SK-N-SH treated with all-trans-retinoic acid at 6 μM for 48 hours (cell line): ENCODE data around the gene LDB2.

Experiments used
- ESRRG ChIP-seq: fragments of 250-450 bp; sonication (Bioruptor Pico); IDR thresholded peaks from 2 replicates; pipeline ENCODE4 v1.6.1; 2021; ENCODE audit warnings: mild to moderate bottlenecking
- OSR1 ChIP-seq: fragments of 250-450 bp; sonication (Bioruptor Pico); IDR thresholded peaks from 2 replicates; pipeline ENCODE4 v1.8.0; 2022; ENCODE audit warnings: moderate library complexity, mild to moderate bottlenecking, inconsistent platforms
- TCF4 ChIP-seq: fragments of 250-450 bp; sonication (Bioruptor Pico); IDR thresholded peaks from 2 replicates; pipeline ENCODE4 v1.8.0; 2021; ENCODE audit warnings: mild to moderate bottlenecking, moderate library complexity, borderline replicate concordance
- ZNF565 ChIP-seq: fragments of 450-650 bp; formaldehyde crosslinking; conservative IDR thresholded peaks from 2 replicates; pipeline ENCODE4 v1.5.0; 2020; ENCODE audit warnings: low read depth, mild to moderate bottlenecking, moderate library complexity
- TF ChIP-seq, protein P1 (sequence below): fragments of 250-450 bp; sonication (Bioruptor Pico); IDR thresholded peaks from 2 replicates; pipeline ENCODE4 v1.8.0; 2021; ENCODE audit warnings: low read depth, mild to moderate bottlenecking, moderate library complexity, borderline replicate concordance
- TF ChIP-seq, protein P2 (sequence below): fragments of 250-450 bp; sonication (Bioruptor Pico); IDR thresholded peaks from 2 replicates; pipeline ENCODE4 v1.5.0; 2020; ENCODE audit warnings: mild to moderate bottlenecking, moderate library complexity

DNA sequence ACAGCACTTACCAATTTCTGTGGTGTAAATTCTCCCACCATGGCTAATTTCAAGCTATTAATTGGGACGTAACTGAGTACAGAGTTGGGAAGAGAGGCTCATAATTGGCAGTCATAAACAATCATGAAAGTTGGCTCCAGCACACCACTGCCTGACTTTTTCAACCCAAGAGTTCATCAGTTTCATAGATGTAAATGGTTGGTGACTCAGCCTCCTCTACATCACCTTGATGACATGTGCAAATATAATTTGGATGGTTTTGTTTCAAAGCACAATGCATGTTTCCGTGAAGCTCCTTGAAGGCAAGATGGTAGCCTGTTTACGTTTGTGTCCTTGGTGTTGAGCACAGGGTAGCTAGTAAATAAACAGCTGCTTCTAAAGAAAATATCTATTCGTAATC is 235.1 kb downstream of the LDB2 start:
- TF ChIP-seq OSR1 (CRISPR knock-in tag) (no peak), ESRRG (CRISPR knock-in tag) (no peak), TCF4 (CRISPR knock-in tag) (no peak), ZNF565 (no peak)
- TF ChIP-seq, protein P1, sequence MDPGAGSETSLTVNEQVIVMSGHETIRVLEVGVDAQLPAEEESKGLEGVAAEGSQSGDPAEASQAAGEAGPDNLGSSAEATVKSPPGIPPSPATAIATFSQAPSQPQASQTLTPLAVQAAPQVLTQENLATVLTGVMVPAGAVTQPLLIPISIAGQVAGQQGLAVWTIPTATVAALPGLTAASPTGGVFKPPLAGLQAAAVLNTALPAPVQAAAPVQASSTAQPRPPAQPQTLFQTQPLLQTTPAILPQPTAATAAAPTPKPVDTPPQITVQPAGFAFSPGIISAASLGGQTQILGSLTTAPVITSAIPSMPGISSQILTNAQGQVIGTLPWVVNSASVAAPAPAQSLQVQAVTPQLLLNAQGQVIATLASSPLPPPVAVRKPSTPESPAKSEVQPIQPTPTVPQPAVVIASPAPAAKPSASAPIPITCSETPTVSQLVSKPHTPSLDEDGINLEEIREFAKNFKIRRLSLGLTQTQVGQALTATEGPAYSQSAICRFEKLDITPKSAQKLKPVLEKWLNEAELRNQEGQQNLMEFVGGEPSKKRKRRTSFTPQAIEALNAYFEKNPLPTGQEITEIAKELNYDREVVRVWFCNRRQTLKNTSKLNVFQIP (CRISPR knock-in tag), result no peak
- TF ChIP-seq, protein P2, sequence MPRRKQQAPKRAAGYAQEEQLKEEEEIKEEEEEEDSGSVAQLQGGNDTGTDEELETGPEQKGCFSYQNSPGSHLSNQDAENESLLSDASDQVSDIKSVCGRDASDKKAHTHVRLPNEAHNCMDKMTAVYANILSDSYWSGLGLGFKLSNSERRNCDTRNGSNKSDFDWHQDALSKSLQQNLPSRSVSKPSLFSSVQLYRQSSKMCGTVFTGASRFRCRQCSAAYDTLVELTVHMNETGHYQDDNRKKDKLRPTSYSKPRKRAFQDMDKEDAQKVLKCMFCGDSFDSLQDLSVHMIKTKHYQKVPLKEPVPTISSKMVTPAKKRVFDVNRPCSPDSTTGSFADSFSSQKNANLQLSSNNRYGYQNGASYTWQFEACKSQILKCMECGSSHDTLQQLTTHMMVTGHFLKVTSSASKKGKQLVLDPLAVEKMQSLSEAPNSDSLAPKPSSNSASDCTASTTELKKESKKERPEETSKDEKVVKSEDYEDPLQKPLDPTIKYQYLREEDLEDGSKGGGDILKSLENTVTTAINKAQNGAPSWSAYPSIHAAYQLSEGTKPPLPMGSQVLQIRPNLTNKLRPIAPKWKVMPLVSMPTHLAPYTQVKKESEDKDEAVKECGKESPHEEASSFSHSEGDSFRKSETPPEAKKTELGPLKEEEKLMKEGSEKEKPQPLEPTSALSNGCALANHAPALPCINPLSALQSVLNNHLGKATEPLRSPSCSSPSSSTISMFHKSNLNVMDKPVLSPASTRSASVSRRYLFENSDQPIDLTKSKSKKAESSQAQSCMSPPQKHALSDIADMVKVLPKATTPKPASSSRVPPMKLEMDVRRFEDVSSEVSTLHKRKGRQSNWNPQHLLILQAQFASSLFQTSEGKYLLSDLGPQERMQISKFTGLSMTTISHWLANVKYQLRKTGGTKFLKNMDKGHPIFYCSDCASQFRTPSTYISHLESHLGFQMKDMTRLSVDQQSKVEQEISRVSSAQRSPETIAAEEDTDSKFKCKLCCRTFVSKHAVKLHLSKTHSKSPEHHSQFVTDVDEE (CRISPR knock-in tag), result no peak
